Measurements from ENCODE around the gene PAPPA.

Gene PAPPA

DNA sequence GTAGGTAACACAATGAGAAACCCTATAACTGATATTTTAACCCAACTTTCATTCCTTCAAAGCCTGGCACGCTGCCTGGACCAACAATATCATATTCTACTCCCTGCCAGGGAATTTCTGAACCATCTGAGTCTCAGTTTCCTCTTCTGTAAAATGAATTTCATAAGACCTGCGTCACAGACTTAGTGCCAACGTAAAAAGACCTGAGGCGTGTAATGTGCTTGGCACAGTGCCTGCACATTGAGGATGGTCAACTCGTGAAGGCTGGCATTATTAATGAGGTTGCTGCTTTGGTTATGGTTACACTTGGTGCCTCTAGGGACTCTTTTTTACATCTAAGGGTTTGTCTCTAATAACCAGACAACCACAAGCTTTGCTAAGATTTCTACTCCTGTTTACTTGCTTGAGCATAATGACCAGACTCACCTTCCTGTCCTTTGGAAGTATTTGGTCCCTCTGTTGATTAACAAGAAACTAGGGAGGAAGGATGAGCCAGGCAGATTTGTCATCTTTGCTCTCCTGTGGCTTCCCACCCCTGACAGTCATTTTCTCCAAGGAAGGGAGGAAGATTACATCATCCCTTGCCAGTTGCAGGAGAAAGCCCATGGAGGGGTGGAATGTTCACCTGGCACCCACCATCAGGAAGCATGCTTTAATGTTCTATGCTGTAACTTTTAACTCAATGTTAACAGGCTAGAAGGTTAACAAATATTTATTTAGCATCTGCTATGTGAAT, 79.0 kb downstream of the PAPPA start:
- DNase-seq: no peak

DNA sequence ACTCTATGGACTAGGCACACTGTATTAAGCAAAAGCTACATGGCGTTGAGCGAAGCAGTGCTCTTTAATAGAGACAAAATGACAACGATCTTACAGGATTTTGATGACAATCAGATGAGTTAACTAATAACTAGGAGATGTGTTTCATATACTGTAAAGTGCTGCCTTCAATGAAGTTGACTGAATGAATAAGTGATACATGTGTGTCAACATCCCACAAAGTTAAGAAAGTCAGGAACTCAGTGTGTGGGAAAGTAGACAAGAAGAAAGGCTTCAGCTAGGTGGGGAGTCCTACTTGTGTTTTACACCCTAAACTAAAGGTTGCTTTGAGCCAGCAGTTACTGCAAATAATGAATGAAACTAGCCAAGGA, 79.6 kb downstream of the PAPPA start:
- no peak for DNase-seq

DNA sequence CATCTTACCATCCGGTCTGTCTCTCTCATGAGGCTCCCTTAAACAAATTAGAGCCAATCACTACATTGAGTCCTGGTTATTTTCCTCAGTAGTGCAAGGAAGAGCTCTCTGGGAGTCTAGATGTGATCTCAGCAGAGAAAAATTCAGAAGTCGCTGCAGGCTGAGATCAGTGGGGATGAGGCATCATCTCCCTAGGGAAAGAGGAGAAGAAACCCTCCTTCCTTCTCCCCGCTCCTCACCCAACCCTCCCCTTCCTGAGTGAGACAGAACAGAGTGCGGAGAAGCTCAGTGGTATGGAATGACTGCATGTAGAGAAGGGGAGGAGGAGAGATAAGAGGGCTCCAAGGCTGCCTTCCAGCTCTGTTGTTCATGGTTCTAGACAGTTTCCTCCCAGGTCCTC, 80.5 kb downstream of the PAPPA start:
- DNase-seq: no peak

DNA sequence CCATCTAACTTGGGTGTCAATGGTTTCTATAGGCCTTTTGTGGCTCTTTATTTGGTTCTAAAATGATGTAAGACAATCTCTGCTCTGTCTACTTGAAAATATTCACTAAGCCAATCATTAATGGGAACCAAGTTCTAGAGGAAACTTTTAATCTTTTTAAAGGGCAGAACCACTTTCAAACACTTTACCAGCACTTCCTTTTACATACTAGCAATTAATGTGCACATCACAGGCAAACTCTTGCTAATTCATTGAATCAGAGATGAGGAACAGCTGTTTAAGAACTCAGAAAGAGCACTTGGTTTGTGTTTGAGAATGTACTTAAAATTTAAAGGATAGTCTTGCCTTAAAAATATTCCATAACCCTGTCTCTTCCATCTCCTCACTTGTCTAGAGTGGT, 83.4 kb downstream of the PAPPA start:
- DNase-seq: no peak

DNA sequence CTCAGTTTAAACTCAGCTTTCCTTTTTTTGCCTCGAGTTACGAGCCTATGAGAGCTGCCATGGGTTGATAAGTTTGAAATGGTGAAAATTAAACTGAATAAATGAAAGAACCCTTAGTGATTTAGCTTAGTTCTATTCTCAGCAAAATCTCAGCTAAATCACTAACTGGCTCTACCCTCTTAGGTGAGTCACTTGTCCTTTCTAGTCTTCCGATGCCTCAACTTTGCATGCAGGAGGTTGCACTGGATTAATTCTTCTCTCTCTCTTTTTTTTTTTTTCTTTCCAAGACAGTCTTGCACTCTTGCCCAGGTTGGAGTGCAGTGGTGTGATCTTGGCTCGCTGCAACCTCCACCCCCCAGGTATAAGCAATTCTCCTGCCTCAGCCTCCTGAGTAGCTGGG, 83.9 kb downstream of the PAPPA start:
- no peak for DNase-seq

DNA sequence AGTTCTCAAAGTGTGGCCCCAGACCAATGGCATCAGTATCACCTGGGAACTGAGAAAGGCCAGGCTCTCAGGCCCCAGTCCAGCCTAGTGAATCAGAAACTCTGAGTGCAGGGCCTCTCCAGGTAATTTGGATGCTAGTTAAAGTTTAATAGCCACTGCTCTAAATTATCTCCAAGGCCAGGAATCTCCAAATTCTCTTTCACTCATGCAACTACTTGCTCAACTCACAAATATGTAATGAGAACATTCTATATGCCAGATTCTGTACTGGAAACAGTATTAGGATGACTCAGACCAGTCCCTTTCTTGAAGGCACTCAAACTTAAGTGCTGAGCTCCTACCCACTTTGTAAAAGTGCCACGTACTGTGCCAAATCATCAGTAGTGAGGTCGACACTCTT, 84.6 kb downstream of the PAPPA start:
- DNase-seq: no peak

DNA sequence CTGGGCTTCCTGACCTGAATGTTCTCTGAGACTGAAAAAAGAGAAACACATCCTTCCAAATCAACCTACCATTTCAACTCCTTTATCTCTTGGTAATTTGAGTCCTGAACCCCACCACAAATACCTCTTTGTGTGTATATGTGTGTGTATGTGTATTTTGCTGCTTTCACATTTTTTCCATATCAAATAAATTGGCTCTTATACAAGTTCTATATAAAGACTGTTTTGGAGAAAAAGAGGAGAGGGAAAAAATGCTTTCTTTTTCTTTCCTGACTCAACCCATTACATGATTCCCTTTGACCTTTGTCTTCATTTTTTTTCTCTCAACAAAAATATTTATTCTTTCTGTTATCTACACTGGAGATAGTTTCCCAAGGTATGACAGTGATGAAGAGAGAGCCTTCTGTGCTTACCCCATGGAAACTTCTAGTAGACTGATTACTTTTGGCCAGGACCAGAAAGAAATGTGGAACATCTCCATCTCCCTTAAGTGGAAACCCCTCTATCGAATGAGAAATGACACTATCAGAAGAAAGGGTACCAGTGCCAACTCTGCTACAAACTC, 85.3 kb downstream of the PAPPA start:
- no peak for DNase-seq

DNA sequence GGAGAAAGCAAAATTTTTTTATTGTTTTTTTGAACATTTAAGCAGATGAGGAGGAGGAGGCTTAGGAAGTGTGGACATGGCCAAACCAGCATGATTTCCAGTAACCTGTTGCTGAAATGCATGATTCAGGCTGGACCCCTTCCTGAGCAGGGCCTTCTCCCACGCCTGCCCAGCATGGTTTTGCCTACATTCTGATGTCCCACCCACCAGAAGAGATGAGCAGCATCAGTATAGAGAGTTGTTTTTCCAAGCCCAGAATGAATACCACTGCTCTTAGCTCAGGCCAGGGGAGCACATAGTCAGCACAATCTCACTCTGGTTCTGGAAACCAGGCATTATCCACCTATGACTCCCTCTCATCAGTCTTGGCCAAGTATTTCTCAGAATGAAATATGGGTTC, 90.1 kb downstream of the PAPPA start:
- no peak for DNase-seq

DNA sequence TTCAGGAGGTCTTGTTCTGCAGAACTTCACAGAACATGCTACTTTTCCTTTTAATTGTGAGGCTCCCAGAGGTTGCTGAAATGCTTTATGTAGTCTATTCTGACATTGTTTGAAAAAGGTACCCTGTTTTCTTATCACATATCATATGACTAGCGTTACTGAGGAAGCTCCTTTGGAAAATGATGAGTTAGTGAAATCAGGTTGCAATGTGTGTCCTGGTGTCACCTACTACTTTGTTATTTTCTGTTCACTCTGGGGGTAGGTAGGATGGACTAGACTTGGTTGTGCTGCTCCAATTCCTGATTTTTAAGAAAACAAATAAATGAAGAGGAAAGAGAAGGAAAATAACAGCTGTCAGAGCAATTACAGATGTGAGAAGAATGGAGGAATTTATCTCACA, 93.7 kb downstream of the PAPPA start:
- no peak for DNase-seq

DNA sequence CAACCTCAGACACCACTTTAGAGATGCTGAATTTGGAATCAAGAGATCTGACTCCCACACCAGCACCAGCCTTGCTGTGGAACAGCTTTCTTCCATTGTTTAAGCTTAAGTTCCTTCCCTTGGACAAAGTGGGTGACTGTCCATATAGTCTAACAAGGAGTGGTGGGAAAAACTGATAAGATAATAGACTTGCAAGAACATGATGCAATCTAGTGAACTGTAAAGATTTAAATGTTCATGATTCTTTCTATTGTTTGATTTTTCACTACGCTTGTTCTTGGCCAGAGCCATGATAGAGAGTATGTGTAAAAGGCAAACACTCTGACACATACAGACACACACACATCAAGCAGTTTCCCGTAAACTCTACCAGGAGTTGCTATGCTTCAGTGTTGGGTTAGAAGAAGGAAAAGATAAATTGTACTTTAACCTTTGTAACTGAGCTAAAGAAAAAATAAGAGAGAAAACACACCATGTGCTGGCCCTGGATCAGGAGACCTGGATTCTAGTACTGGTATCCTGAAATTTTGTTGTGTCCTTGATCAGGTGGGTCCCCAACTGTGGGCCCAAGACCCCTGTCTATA, 94.3 kb downstream of the PAPPA start:
- DNase-seq: no peak

DNA sequence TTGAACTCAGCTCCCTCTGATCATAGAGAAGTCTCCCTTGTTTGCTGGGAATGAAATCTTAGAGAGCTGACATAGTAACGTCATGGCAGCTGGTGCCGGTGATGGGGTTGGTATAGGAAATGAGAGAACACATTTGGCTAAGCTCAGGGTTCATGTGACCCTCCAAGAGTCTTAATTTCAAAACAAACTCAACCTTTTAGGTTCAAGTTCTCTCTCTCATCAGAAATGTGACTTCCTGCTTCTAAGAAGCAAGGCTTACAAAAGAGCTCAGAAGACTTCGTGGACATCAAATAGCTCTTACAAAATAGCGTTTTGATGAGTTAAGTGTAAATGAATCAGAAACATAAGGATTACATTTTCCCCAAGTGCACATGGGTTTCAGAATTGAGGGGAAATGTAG, 97.3 kb downstream of the PAPPA start:
- no peak for DNase-seq

DNA sequence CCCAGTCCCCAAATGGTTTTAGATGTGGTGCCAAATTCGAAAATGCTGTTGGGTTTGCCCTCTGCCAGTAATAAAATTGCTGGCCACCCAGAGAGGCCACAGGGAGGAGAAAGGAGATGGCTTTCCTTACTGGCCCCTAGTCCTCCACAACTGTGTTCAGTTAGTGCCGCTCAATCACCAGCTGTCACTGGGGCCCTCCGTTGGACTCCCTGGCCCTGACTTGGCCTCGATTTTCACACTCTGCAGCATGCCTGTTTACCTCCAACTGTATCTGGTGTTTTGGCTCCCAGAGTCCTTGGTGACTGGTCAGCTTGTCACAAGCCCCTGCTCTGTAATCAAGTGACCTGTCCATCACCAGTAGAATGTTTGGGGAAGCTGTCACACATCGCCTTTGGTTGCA, 97.8 kb downstream of the PAPPA start:
- no peak for DNase-seq

DNA sequence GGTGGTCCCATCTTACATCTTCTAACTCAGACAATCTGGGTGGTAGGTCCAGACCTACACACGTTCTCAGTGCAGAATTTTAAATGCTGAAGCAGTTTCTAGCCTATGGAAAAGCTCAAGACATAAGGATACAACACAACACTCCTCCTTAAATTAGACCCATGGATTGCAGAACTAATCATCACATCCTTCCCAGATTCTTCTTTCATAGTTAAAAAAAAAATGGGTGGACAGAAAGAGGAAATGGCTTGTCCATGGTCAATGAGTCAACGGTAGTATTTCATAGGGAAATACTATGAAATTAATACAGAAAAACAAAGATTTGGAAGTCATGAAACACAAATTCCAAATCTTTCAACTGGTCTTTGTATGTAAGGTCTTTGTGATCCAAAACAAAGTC, 106.9 kb downstream of the PAPPA start:
- no peak for DNase-seq

DNA sequence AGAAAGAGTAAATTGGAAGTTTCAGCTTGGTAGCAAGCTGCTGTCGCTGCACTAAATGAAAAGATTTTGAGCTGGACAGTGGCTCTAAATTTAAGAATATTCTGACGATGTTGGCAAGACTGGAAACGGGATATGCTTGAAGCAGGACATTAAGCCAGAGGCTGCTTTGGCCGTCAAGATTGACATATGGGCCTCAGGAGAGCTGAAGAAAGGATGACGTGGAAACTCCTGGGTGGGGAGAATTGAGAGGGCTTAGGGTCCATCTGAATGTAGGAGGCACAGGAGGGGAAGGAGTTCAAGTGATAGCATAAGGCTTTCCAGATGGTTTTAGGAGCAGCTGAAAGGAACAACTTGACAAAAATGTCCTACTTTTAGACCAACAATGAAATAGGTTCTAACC, 108.9 kb downstream of the PAPPA start:
- DNase-seq: no peak

DNA sequence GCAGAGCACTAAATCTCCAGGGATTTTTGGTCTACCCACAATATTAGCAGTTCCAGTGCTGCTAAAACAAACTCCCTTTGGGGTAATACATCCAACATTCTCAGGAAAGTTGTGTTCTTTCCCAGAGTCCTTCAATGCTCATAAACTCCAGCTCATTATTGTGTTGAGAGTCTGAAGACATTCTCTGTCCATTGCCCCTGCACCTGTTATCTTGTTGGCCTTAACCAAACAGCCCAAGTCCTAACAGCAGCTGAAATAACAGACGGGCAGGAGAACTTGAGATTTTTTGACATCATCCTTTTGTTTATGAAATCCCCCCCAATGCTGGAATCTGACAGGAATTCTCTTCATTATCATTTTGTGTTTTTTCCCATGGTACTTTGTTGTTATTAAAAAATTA, 110.8 kb downstream of the PAPPA start:
- DNase-seq: no peak

DNA sequence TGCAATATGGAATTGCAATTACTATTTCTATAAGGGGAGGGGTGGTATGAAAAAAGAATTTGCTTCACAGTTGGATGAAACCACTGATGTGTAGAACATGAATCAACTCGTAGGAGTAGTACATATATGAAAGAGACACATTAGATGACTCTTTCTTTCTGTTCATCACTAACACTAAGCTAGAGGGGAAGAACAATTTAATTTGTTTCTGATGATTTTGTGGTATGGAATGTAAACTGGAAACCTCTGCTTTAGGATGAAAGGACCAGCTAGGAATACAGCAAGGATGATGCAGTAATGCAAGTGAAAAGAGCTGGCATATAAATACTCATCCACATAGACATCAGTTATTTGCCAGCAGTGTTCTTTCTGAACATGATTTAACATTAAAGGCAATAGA, 113.4 kb downstream of the PAPPA start:
- no peak for DNase-seq

DNA sequence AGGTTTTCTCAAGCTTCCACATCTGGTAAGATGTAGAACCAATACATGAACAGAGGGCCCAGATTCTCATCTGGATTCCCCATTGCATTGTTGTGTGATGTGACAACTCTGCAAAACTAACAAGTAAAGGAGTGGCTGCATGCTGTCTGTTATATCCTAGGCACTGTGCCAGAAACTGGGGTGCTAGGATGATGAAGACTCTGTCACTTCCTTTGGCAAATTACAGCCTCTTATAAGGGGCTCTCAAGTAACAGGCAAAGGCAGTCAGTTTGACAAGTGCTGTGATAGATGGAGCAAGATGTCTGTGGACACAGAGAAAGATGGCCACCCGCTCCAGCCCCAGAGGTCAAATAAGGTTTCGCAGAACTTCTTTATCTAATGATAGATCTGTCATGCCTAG, 115.7 kb downstream of the PAPPA start:
- DNase-seq: no peak

DNA sequence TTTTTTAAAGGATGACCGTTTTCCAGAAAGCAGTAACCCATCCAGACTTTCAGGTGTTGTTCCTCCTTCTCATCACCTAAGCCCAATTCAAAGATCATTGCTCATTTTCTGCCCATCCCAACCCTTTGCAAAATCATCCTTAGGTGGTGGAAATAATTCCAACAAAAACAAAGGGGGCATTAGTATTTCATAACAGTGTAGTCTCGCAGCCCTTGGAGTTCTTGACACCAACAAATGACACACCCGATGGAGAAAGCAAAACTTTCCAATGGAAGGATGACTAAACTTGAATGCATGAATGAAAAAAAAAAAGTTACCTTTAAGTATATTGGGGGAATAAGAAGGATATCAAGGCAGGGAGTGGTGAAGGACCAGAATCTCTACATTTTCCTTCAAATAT, 117.0 kb downstream of the PAPPA start:
- no peak for DNase-seq

DNA sequence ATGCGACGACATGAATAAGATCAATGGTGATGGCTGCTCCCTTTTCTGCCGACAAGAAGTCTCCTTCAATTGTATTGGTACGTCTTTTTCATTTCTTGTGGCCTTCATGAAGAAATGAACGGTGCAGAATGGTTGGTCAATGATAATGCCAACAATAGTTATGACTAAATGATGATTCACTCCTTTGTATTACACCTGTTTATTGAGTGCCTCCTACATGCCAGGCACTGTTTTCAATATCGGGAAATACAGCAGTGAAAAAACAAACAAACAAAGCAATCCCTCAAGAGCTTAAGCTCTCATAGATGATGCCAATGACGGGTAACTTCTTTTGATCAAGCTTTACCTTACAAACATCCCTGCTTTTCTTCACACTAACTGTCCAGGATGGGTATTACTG, 117.7 kb downstream of the PAPPA start:
- no peak for DNase-seq

DNA sequence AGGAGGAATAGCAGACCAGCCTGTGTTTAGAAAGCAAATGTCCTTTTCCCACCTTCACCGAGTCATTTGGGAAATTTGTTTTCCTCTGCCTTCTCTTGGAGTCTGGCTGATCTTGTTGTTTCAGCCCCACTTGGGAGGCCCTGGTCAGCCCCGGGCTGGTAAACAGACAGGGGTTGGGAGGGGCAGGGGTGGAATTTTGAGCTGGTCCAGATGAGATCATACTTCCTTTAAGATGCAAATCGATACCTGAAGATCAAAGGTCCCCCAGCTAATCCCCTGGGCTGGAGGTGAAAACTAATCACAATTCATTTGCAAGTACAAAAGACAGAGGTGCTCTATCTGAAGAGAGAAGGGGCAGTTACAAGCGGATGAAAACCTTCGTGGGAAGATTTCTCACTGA, 118.4 kb downstream of the PAPPA start:
- no peak for DNase-seq

DNA sequence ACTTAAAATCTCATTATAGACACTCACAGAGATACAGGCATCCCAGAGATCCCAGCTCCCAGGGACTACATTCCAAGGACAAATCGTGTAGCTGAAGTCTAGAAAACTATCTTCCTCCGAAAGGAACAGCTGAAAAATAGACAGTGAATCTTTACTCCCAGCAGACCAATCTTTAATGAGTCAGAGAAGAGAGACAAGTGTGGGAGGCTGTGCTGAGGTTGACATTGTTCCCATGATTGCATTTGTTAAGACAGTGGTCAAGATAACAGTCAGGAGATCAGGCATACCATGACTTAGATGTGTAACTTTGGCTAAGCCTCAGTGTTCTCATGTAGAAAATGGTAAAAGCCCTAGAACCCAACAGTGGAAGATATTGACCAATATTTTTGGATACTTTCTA, 120.7 kb downstream of the PAPPA start:
- no peak for DNase-seq

DNA sequence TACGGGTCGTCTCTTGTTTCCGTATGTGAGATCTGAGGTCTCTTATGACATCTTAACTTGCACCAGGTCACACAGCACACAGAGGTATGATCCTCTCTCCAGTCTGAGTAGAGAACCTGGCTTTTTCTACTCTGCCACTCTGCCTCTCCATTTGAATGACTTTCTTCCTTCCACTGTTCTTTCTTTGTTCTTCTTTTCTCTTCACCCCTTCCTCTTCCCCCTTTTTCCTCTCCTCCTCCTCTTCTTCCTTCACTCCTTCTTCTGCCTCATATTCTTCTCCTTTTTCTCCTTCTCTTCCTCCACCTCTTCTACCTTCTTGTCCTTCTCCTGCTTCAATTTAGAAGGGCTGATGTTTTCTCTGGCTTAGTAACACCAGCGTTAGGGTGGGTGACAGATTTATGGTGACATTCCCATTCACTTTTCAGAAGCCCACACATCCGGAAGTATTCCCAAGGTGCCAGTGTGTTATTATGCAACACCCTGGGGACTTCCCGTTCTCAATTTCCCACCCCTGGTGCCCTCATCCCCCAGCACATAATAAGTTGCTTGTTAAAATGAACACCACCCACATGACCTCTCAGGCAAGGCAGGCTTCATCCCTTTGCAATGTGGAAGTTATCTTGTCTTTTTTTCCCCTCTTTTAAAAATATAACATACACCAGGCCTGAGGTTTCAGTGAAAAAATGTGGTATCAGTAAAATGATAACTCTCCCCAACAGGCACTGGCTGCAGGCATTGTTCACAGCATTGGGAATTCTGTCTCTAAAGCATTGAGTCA, 122.0 kb downstream of the PAPPA start:
- DNase-seq: no peak

DNA sequence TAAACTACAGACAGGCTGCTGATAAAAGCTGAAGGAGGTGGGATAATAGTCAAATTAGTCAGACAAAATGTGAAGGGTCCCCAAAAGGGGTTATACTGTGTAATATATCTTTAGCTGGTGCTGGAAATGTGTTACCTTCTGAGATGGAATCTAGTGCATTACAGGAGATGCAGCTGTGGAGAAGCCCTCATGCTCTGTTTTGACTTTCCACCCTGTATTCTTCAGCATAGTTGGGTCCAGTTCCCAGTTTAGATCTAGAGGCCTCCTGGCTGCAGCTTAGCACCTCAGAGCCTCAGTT, 122.6 kb downstream of the PAPPA start:
- DNase-seq: no peak

DNA sequence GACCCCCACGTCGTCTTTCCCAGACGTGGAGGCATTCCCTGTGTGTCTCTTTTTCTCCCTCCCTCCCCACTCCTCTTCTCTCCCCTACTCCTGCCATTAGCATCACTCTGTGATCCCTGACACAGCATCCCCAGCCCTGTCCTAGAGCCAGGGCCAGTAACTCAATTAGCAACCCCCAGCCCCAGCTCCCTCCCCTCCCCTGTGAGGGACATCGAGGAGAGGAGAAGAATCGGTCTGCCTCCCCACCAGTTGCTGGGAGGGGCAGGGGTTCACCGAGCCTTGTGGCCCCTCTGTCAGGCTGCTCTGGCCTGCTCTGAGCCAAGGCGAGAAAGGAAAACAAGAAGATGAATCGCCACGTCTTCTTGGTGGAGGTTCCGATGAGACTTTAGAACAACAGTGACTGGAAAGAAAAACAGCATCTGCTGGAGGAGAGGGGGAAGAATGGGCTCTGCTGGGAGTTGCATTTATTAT, 123.1 kb downstream of the PAPPA start:
- no peak for DNase-seq

Data from T-helper 9 cell (primary cell).